MCF 10A (cell line): ENCODE results near the gene SEL1L. TPM values are rescaled to one million over a fixed set of nuclear protein-coding genes. Genes with fewer than 3 reads are reported as not detected.
"Not testable (repeated sequence)": the region's sequence is repeated elsewhere in the genome, so short reads cannot be mapped to it uniquely, and the experiment has no call there.

ENCODE experiments used
- BruUV-seq: library from RNA; stranded (reverse); fragments of 400-500 nt; replicated peaks from 2 replicates; lab custom pipeline; 2021; lab: Mats Ljungman, UMichigan
- CTCF ChIA-PET: fragments of 300-600 bp; sonication (Branson Sonifier 250); formaldehyde crosslinking; extraction: SDS; loops from one replicate; lab custom pipeline; 2021; ENCODE audit warnings: antibody characterized with exemption, inconsistent platforms; lab: Yijun Ruan, JAX
- POLR2A ChIA-PET: fragments of 300-600, 350-650 bp; sonication (Branson Sonifier 250); formaldehyde crosslinking; extraction: SDS; loops from one replicate; lab custom pipeline; 2020; ENCODE audit warnings: antibody characterized with exemption, inconsistent platforms; lab: Yijun Ruan, JAX
- DNase-seq: peaks from one replicate; pipeline ENCODE4 v3.0.0-alpha.2; 2018; ENCODE audit not compliant: unreplicated experiment
- H3K27ac Mint-ChIP-seq: one replicate; pipeline ENCODE4 v1.8.0; 2022; ENCODE audit warnings: mild to moderate bottlenecking, low read depth, mixed read lengths; ENCODE audit not compliant: unreplicated experiment
- H3K27me3 Mint-ChIP-seq: one replicate; pipeline ENCODE4 v1.8.0; 2022; ENCODE audit warnings: mixed read lengths; ENCODE audit not compliant: insufficient read depth, unreplicated experiment
- H3K36me3 Mint-ChIP-seq: one replicate; pipeline ENCODE4 v1.8.0; 2022; ENCODE audit warnings: mild to moderate bottlenecking, moderate library complexity, mixed read lengths; ENCODE audit not compliant: insufficient read depth, unreplicated experiment
- H3K4me1 Mint-ChIP-seq: one replicate; pipeline ENCODE4 v1.8.0; 2022; ENCODE audit warnings: mixed read lengths; ENCODE audit not compliant: insufficient read depth, unreplicated experiment
- H3K4me3 Mint-ChIP-seq: one replicate; pipeline ENCODE4 v1.8.0; 2022; ENCODE audit warnings: mild to moderate bottlenecking, moderate library complexity, mixed read lengths; ENCODE audit not compliant: unreplicated experiment
- H3K9me3 Mint-ChIP-seq: one replicate; pipeline ENCODE4 v1.8.0; 2022; ENCODE audit warnings: mixed read lengths; ENCODE audit not compliant: unreplicated experiment
- intact Hi-C: fragments of 100-400 bp; cut with micrococcal nuclease; formaldehyde crosslinking; loops from 2 replicates; pipeline ENCODE4 v1.14.1; 2022
- total RNA-seq: library from RNA; stranded (reverse); gene quantifications from 2 replicates; pipeline ENCODE4 v1.2.3, GENCODE V29; 2022
- TF ChIP-seq, protein P1 (sequence below): fragments of 200-600 bp; IDR thresholded peaks from one replicate; pipeline ENCODE4 v1.8.0; 2022; ENCODE audit warnings: antibody characterized with exemption, mild to moderate bottlenecking; ENCODE audit not compliant: unreplicated experiment

Gene SEL1L
- total RNA-seq, 1 experiment from 2014 or later, result 152 TPM

GRCh38 chr14:81555051-81555450, 21.4 kb upstream of the SEL1L start:
- no peak overlapping the region for H3K27ac Mint-ChIP-seq
- intact Hi-C loops, result no loop called here
- no peak overlapping the region for H3K4me3 Mint-ChIP-seq
- H3K9me3 Mint-ChIP-seq, result no peaks in the 10 kb centered on the region
- POLR2A ChIA-PET, result no interaction called here
- H3K27me3 Mint-ChIP-seq, result no peaks in the 10 kb centered on the region
- TF ChIP-seq, protein P1, sequence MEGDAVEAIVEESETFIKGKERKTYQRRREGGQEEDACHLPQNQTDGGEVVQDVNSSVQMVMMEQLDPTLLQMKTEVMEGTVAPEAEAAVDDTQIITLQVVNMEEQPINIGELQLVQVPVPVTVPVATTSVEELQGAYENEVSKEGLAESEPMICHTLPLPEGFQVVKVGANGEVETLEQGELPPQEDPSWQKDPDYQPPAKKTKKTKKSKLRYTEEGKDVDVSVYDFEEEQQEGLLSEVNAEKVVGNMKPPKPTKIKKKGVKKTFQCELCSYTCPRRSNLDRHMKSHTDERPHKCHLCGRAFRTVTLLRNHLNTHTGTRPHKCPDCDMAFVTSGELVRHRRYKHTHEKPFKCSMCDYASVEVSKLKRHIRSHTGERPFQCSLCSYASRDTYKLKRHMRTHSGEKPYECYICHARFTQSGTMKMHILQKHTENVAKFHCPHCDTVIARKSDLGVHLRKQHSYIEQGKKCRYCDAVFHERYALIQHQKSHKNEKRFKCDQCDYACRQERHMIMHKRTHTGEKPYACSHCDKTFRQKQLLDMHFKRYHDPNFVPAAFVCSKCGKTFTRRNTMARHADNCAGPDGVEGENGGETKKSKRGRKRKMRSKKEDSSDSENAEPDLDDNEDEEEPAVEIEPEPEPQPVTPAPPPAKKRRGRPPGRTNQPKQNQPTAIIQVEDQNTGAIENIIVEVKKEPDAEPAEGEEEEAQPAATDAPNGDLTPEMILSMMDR, result no peak
- CTCF ChIA-PET, result interaction anchor here (1.6 kb wide), 1 partner anchor 11 kb away, joined by 7 read pairs; no protein-coding TSS in a partner anchor
- H3K36me3 Mint-ChIP-seq, result no peaks in the 10 kb centered on the region
- no peak for DNase-seq
- BruUV-seq, result no TSS peak
- no peaks in the 10 kb centered on the region for H3K4me1 Mint-ChIP-seq

DNA sequence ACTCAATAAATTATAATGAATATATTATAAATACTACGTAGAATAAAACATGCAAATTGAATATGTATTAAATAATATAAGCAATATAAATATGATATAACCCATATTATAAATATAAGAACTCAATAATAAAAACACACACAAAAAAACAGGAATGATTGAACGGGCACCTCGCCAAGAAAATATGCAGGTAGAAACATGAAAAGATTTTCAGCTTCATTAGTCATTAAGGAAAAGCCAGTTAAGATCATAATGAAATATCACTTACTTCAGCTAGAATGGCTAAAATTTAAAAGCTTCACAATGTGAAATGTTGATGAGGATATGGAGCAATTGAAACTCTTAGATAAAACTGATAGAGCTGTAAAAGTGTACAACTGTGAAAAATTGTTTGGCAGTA, 17.8 kb upstream of the SEL1L start:
- Mint-ChIP-seq H3K4me3 (no peak overlapping the region), H3K27me3 (no peaks in the 10 kb centered on the region), H3K9me3 (no peaks in the 10 kb centered on the region), H3K27ac (no peak overlapping the region), H3K36me3 (no peaks in the 10 kb centered on the region), H3K4me1 (no peaks in the 10 kb centered on the region)
- DNase-seq, result peak; percentile 36
- intact Hi-C loops, result no loop called here
- ChIA-PET CTCF (no interaction called here), POLR2A (interaction anchor here (0.7 to 1.3 kb wide), 2 partner anchors 17 to 18 kb away, joined by 3 to 6 read pairs; partner anchors contain the start of gene SEL1L)
- TF ChIP-seq, protein P1, result no peak
- no TSS peak for BruUV-seq

DNA sequence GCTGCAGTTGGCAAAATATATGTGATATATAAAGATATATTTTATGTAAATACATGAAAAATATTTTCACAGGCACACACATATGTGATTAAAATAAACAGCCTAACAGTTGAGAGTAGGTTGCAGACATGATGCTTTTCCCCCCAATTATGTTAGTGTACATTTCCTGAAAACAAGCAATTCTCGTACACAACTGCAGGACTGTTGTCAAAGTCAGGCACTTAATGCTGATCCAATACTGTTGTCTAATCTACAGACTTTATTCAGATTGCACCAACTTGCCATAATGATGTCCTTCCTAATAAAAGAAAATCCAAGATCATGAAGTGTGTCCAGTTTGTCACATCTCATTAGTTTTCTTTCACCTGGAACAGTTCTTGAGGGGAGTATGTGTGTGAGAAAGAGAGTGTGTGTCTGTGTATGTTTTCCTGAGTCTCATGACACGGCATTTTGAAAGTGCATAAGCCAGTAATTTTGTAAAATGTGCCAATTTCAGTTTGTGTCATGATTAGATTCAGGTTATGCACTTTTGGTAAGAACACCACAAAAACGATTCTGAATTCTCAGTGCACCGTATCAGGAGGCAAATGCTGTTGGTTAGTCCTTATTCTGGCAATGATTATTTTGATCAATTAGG, 16.5 kb upstream of the SEL1L start:
- H3K27me3 Mint-ChIP-seq, result no peaks in the 10 kb centered on the region
- no peak for DNase-seq
- H3K36me3 Mint-ChIP-seq, result no peaks in the 10 kb centered on the region
- no peaks in the 10 kb centered on the region for H3K4me1 Mint-ChIP-seq
- intact Hi-C loops, result no loop called here
- POLR2A ChIA-PET, result no interaction called here
- CTCF ChIA-PET, result interaction anchor here (1.0 kb wide), 1 partner anchor 17 kb away, joined by 5 read pairs; no protein-coding TSS in a partner anchor
- TF ChIP-seq, protein P1, result no peak
- BruUV-seq, result no TSS peak
- H3K27ac Mint-ChIP-seq, result no peak overlapping the region
- no peaks in the 10 kb centered on the region for H3K9me3 Mint-ChIP-seq
- no peak overlapping the region for H3K4me3 Mint-ChIP-seq

GRCh38 chr14:81541206-81541605, 7.6 kb upstream of the SEL1L start:
- POLR2A ChIA-PET, DNase-seq, intact Hi-C loops, H3K27ac Mint-ChIP-seq, H3K4me1 Mint-ChIP-seq, BruUV-seq, H3K36me3 Mint-ChIP-seq, H3K4me3 Mint-ChIP-seq: not testable (repeated sequence)
- Mint-ChIP-seq H3K9me3 (peaks cover 21% of the 10 kb centered on the region), H3K27me3 (peaks cover 42% of the 10 kb centered on the region)
- CTCF ChIA-PET, result interaction anchor here (0.7 kb wide), 1 partner anchor 927 kb away, joined by 4 read pairs; no protein-coding TSS in a partner anchor
